Measurements from ENCODE around the gene UNC79. TPM values are rescaled to one million over a fixed set of nuclear protein-coding genes. Genes with fewer than 3 reads are reported as not detected.

The UNC79 gene
- total RNA-seq, 1 experiment from 2014 or later = 0.05 TPM

GRCh38 chr14:93685121-93685895 lies 254.6 kb downstream of the UNC79 start:
- ATAC-seq (no peak), DNase-seq (ENCODE audit: low read depth, low spot score) (no peak)
- Histone ChIP-seq H3K27ac (ENCODE audit: low read length) (no peak overlapping the region), H3K4me3 (ENCODE audit: low read depth in 2 of 2, low read length in 2 of 2) (no peak overlapping the region), H3K36me3 (ENCODE audit: control insufficient read depth, insufficient read depth, low read length) (no peaks in the 10 kb centered on the region), H3K27me3 (ENCODE audit: control insufficient read depth, insufficient read depth, low read length) (peaks cover 15% of the 10 kb centered on the region), H3K4me1 (ENCODE audit: control insufficient read depth, insufficient read depth, low read length) (no peaks in the 10 kb centered on the region), H3K9me3 (ENCODE audit: control insufficient read depth, insufficient read depth, low read depth, low read length) (no peaks in the 10 kb centered on the region)
- no peak for TF ChIP-seq POLR2AphosphoS5 (IDR thresholded peaks at IDR 0.05; ENCODE audit: low read depth, low read length)
- TF ChIP-seq TCF7L2 (IDR thresholded peaks at IDR 0.05; ENCODE audit: low read depth, low read length) = no peak
- TF ChIP-seq REST (IDR thresholded peaks at IDR 0.05; ENCODE audit: insufficient read depth in 1 of 2, low read depth in 2 of 2, low read length in 1 of 2) = no peak
- TF ChIP-seq, protein P1, sequence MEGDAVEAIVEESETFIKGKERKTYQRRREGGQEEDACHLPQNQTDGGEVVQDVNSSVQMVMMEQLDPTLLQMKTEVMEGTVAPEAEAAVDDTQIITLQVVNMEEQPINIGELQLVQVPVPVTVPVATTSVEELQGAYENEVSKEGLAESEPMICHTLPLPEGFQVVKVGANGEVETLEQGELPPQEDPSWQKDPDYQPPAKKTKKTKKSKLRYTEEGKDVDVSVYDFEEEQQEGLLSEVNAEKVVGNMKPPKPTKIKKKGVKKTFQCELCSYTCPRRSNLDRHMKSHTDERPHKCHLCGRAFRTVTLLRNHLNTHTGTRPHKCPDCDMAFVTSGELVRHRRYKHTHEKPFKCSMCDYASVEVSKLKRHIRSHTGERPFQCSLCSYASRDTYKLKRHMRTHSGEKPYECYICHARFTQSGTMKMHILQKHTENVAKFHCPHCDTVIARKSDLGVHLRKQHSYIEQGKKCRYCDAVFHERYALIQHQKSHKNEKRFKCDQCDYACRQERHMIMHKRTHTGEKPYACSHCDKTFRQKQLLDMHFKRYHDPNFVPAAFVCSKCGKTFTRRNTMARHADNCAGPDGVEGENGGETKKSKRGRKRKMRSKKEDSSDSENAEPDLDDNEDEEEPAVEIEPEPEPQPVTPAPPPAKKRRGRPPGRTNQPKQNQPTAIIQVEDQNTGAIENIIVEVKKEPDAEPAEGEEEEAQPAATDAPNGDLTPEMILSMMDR (IDR thresholded peaks at IDR 0.05) = no peak
- no peak for TF ChIP-seq SIN3A (IDR thresholded peaks at IDR 0.05; ENCODE audit: borderline replicate concordance, insufficient read depth, low read depth, low read length)
- no TSS peak for BruUV-seq (replicated peaks)
- ChIA-PET CTCF (no interaction called here), POLR2A (no interaction called here)
- in situ Hi-C loops (cut with HindIII; ENCODE audit: low pct_unique_long_range_greater_than_20kb, low sequenced_read_pairs) (no loop called here), intact Hi-C loops (cut with micrococcal nuclease; ENCODE audit: unreplicated experiment) (no loop called here)

DNA sequence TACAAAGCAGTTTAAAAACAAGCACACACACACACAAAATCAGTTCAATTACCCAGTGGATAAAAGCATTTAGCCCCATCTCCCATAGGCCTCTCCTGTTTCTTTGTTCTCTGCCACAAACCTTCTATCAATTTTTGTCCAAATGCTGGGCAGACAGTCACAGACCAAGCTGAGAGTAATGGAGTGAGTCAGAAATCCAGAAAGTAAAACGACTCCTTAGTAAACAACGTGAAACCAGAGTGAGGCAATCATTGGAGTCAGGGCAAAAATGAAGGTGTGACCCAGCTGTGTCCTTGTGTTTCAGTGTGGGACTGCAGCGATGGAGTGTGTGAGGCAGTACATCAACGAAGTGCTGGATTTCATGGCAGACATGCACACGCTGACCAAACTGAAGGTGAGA lies 255.5 kb downstream of the UNC79 start:
- intact Hi-C loops (cut with micrococcal nuclease; ENCODE audit: unreplicated experiment) = no loop called here
- CTCF ChIA-PET = no interaction called here
- no peak for ATAC-seq

More for the DNA sequence above, 255.5 kb downstream of the UNC79 start:
- DNase-seq (ENCODE audit: low read depth, low spot score) = no peak
- H3K27ac ChIP-seq (ENCODE audit: low read length) = no peak overlapping the region
- TF ChIP-seq, protein P1 (IDR thresholded peaks at IDR 0.05) = no peak
- no peak for TF ChIP-seq REST (IDR thresholded peaks at IDR 0.05; ENCODE audit: insufficient read depth in 1 of 2, low read depth in 2 of 2, low read length in 1 of 2)
- no peak for TF ChIP-seq POLR2AphosphoS5 (IDR thresholded peaks at IDR 0.05; ENCODE audit: low read depth, low read length)
- TF ChIP-seq SIN3A (IDR thresholded peaks at IDR 0.05; ENCODE audit: borderline replicate concordance, insufficient read depth, low read depth, low read length) = no peak
- TF ChIP-seq TCF7L2 (IDR thresholded peaks at IDR 0.05; ENCODE audit: low read depth, low read length) = no peak
- in situ Hi-C loops (cut with HindIII; ENCODE audit: low pct_unique_long_range_greater_than_20kb, low sequenced_read_pairs) = no loop called here
- POLR2A ChIA-PET = no interaction called here
- peaks cover 16% of the 10 kb centered on the region for H3K27me3 ChIP-seq (ENCODE audit: control insufficient read depth, insufficient read depth, low read length)
- H3K9me3 ChIP-seq (ENCODE audit: control insufficient read depth, insufficient read depth, low read depth, low read length) = no peaks in the 10 kb centered on the region
- no TSS peak for BruUV-seq (replicated peaks)
- H3K4me1 ChIP-seq (ENCODE audit: control insufficient read depth, insufficient read depth, low read length) = no peaks in the 10 kb centered on the region
- no peak overlapping the region for H3K4me3 ChIP-seq (ENCODE audit: low read depth in 2 of 2, low read length in 2 of 2)
- H3K36me3 ChIP-seq (ENCODE audit: control insufficient read depth, insufficient read depth, low read length) = no peaks in the 10 kb centered on the region
